Measurements from ENCODE around the gene OS9.

DNA sequence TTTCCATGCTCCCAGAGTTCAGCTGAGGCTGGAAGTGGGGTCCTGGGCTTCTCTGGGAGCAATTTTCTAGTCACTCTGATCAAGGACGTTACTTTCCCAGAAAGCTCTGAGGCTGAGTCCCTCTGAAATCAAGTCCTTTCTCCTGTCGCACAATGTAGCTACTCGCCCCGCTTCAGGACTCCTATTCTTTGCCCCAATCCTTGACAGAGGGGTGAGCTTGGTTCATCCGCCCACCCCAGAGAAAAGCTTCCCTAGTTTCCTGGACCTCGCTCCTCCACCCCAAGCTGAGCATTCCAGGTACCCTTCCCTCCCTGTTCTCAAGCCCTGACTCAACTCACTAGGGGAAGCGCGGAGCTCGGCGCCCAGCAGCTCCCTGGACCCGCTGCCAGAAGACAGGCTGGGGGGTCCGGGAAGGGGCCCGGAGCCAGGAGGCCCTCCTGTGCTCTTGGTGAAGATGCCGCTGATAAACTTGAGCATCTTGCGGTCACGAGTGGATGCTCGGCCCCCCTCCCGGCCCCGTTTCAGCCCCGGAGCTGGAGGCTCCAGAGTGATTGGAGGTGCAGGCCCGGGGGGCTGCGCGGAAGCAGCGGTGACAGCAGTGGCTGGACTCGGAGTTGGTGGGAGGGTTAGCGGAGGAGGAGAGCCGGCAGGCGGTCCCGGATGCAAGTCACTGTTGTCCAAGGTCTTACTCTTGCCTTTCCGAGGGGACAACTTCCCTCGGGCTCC lies 43.0 kb downstream of the OS9 start:
- TF ChIP-seq MAFK (IDR thresholded peaks at IDR 0.05; ENCODE audit: low read length) (no peak), TARDBP (IDR thresholded peaks at IDR 0.05) (no peak), FOXA1 (IDR thresholded peaks at IDR 0.05; ENCODE audit: borderline replicate concordance) (no peak), JUNB (CRISPR knock-in tag; conservative IDR thresholded peaks at IDR 0.05) (no peak)
- TF ChIP-seq, protein P1, sequence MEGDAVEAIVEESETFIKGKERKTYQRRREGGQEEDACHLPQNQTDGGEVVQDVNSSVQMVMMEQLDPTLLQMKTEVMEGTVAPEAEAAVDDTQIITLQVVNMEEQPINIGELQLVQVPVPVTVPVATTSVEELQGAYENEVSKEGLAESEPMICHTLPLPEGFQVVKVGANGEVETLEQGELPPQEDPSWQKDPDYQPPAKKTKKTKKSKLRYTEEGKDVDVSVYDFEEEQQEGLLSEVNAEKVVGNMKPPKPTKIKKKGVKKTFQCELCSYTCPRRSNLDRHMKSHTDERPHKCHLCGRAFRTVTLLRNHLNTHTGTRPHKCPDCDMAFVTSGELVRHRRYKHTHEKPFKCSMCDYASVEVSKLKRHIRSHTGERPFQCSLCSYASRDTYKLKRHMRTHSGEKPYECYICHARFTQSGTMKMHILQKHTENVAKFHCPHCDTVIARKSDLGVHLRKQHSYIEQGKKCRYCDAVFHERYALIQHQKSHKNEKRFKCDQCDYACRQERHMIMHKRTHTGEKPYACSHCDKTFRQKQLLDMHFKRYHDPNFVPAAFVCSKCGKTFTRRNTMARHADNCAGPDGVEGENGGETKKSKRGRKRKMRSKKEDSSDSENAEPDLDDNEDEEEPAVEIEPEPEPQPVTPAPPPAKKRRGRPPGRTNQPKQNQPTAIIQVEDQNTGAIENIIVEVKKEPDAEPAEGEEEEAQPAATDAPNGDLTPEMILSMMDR (IDR thresholded peaks at IDR 0.05 in 2 of 3, conservative IDR thresholded peaks at IDR 0.05 in 1 of 3; ENCODE audit: insufficient read depth in 2 of 3, low read depth in 1 of 3, low read length in 3 of 3), result no peak
- TF ChIP-seq, protein P2, sequence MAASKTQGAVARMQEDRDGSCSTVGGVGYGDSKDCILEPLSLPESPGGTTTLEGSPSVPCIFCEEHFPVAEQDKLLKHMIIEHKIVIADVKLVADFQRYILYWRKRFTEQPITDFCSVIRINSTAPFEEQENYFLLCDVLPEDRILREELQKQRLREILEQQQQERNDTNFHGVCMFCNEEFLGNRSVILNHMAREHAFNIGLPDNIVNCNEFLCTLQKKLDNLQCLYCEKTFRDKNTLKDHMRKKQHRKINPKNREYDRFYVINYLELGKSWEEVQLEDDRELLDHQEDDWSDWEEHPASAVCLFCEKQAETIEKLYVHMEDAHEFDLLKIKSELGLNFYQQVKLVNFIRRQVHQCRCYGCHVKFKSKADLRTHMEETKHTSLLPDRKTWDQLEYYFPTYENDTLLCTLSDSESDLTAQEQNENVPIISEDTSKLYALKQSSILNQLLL (CRISPR knock-in tag; IDR thresholded peaks at IDR 0.05; ENCODE audit: borderline replicate concordance), result no peak
